ENCODE measurements around the gene ITFG1. TPM values are rescaled to one million over a fixed set of nuclear protein-coding genes. Genes with fewer than 3 reads are reported as not detected.

ITFG1 gene
- total and polyA plus RNA-seq, 2 of the 8 experiments (the other 6 are each of a cell fraction or from before 2014, with no cell fraction given): 13.8 to 22.2 TPM

DNA sequence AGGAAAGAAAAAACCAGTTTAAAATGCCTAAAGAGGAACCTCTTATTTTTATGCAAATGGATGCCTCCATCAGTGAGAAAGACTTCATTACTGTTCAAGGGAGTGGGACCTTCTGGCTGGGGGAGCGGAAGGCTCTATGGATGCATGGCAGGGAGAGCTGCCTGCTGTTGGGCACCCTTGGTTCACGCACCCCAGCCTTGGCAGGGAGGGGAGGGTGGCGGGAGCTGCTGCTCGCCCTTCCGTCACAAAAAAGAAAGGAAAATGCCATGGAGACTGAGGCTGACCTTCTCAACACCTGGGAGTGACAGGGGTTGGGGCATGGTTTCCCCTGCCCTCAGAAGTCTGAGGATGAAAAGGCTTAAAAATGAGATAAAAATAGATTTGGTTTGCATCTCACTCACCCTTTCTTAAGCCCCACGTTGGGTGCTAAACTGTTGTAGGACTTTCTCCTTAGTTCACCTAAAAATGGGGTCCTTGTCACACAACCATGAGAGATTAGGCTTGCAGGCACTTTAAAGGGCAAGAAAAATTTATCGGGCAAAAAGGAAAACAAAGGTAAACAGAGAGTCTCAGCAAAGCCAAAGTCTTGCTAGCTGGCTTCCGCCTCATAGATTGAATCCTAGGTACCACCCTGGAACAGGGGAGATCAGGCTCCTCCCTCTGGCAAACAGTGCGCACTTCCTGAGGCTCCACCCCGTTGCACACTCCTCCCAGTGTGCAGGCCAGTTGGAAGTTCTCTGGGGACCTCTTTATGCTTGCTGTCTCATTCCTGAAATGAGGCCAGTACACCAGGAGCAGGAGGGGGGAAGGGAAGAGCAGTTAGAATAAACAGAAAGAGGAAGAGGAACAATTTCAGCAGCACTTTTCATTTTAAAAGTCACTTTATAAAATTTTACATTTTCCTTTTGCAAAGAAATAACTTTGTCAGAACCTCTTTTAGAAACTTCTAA, 31.8 kb upstream of the ITFG1 start:
- Histone ChIP-seq H3K79me2 (ENCODE audit: control insufficient read depth in 1 of 2, insufficient read depth in 2 of 2, low read length in 2 of 2) (no peaks in the 10 kb centered on the region), H2BK12ac (ENCODE audit: low read depth, low read length) (no peak overlapping the region), H3K18ac (ENCODE audit: extremely low read depth, low read length) (0 out of 2 replicates have a peak overlapping the region, but pooled peaks have one; percentile 29), H3K4me3 (ENCODE audit: extremely low read depth in 1 of 4, insufficient read depth in 2 of 4, low read depth in 3 of 4, low read length in 4 of 4) (no peak overlapping the region), H3K23me2 (ENCODE audit: low read depth, low read length) (no peaks in the 10 kb centered on the region), H4K8ac (ENCODE audit: extremely low read depth, insufficient read depth, low read length) (no peak overlapping the region), H4K20me1 (replicated peaks in 1 of 2; ENCODE audit: control insufficient read depth in 1 of 2, insufficient read depth in 2 of 2, low read length in 2 of 2) (no peaks in the 10 kb centered on the region), H2AK5ac (ENCODE audit: low read depth, low read length) (no peak overlapping the region), H2BK5ac (ENCODE audit: low read depth, low read length) (peak overlapping the region; percentile 48; the same call in 1 of the 2 replicates), H3K4me1 (replicated peaks in 1 of 4; ENCODE audit: control insufficient read depth in 3 of 4, insufficient read depth in 4 of 4, low read length in 3 of 4) (peaks cover 0 to 7% (median 4%) of the 10 kb centered on the region in 4 experiments; a peak in 4 of 7 replicates), H3K4me2 (ENCODE audit: insufficient read depth in 1 of 2, low read depth in 2 of 2, low read length in 2 of 2) (peak overlapping the region in 1 of 2 experiments; percentile 25; a peak in 1 of 4 replicates), H3K36me3 (ENCODE audit: control insufficient read depth in 2 of 4, insufficient read depth in 4 of 4, low read length in 3 of 4) (peaks cover 0 to 7% (median 2%) of the 10 kb centered on the region in 4 experiments; a peak in 3 of 8 replicates), H3K23ac (ENCODE audit: insufficient read length) (no peak overlapping the region), H2BK15ac (ENCODE audit: low read length) (no peak overlapping the region), H3K9me3 (ENCODE audit: insufficient read depth in 2 of 2, low read depth in 1 of 2, low read length in 1 of 2) (peaks cover 17 to 20% of the 10 kb centered on the region in 2 experiments), H3K79me1 (ENCODE audit: low read depth, low read length) (no peaks in the 10 kb centered on the region), H3K14ac (ENCODE audit: insufficient read length) (no peak overlapping the region), H3K56ac (replicated peaks; ENCODE audit: insufficient read length, low read depth, low read length) (no peak overlapping the region), H4K91ac (replicated peaks; ENCODE audit: insufficient read length, low read length) (no peak overlapping the region), H2BK120ac (replicated peaks; ENCODE audit: low read depth, low read length) (no peak overlapping the region), H3K27me3 (replicated peaks in 1 of 4; ENCODE audit: control insufficient read depth in 3 of 4, extremely low read depth in 1 of 4, insufficient read depth in 3 of 4, low read length in 3 of 4) (no peaks in the 10 kb centered on the region), H3K4ac (replicated peaks; ENCODE audit: insufficient read length, low read depth, low read length) (no peak overlapping the region), H4K5ac (ENCODE audit: insufficient read length, low read depth, low read length) (no peak overlapping the region), H3K27ac (ENCODE audit: low read depth, low read length) (0 out of 2 replicates have a peak overlapping the region, but pooled peaks have one; percentile 25), H2BK20ac (ENCODE audit: low read length) (no peak overlapping the region), H2AFZ (ENCODE audit: low read length) (no peak overlapping the region), H3K9ac (replicated peaks in 1 of 4; ENCODE audit: extremely low read depth in 1 of 4, low read depth in 3 of 4, low read length in 3 of 4) (no peak overlapping the region)
- DNase-seq (ENCODE audit: low read depth in 1 of 2, low spot score in 2 of 2) (no peak), FAIRE-seq (no peak)
- CTCF ChIA-PET (ENCODE audit: partially characterized antibody): interaction anchor here (0.6 to 1.3 kb wide), 4 partner anchors 31 to 463 kb away, joined by 3 to 6 read pairs (median 3); partner anchors contain the start of gene PHKB
- TF ChIP-seq, protein P1, sequence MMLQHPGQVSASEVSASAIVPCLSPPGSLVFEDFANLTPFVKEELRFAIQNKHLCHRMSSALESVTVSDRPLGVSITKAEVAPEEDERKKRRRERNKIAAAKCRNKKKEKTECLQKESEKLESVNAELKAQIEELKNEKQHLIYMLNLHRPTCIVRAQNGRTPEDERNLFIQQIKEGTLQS (IDR thresholded peaks at IDR 0.05; ENCODE audit: insufficient read depth, low read depth, low read length): no peak
- TF ChIP-seq CHD2 (IDR thresholded peaks at IDR 0.05; ENCODE audit: low read length) (no peak), E2F6 (IDR thresholded peaks at IDR 0.05) (no peak), EZH2 (IDR thresholded peaks at IDR 0.05; ENCODE audit: low read depth, low read length, severe bottlenecking) (no peak)
- 79% methylated on average over 10 of the region's 10 CpGs; no CpG with 5 or more reads in 1 of the 2 experiments for WGBS, 2 experiments (ENCODE audit: extremely low coverage in 1 of 2, insufficient coverage in 1 of 2, insufficient read length in 1 of 2, insufficient replicate concordance in 2 of 2, low coverage in 1 of 2, low lambda C conversion rate in 2 of 2, missing lambda C conversion rate in 1 of 2)
- POLR2A ChIA-PET (ENCODE audit: partially characterized antibody): no interaction called here

All from H1 (cell line).